Fibroblast of gingiva (primary cell): ENCODE measurements around the gene C2CD4A.

ENCODE experiments used
- DNase-seq: peaks from one replicate; pipeline ENCODE4 v3.0.0-alpha.2; 2011; ENCODE audit warnings: low read depth

The C2CD4A gene

GRCh38 chr15:62103431-62103830 is 36.7 kb downstream of the C2CD4A start:
- DNase-seq, result no peak

GRCh38 chr15:62104401-62104800 is 37.6 kb downstream of the C2CD4A start:
- DNase-seq, result no peak

- no peak for DNase-seq
Observed at GRCh38 chr15:62104846-62105245, 38.1 kb downstream of the C2CD4A start.

GRCh38 chr15:62105266-62105665 is 38.5 kb downstream of the C2CD4A start:
- no peak for DNase-seq

- DNase-seq, result no peak
Observed at GRCh38 chr15:62106096-62106495, 39.3 kb downstream of the C2CD4A start.

GRCh38 chr15:62107571-62108121 is 40.9 kb downstream of the C2CD4A start:
- DNase-seq, result no peak

- no peak for DNase-seq
Observed at GRCh38 chr15:62108411-62108810, 41.6 kb downstream of the C2CD4A start.

GRCh38 chr15:62109437-62109836 is 42.7 kb downstream of the C2CD4A start:
- DNase-seq, result peak; percentile 26

- DNase-seq, result peak; percentile 63
Observed at GRCh38 chr15:62109982-62110851, 43.4 kb downstream of the C2CD4A start.

GRCh38 chr15:62112081-62112480 is 45.3 kb downstream of the C2CD4A start:
- DNase-seq, result no peak

- peak; percentile 77 for DNase-seq
Observed at GRCh38 chr15:62112616-62113593, 46.1 kb downstream of the C2CD4A start.

- DNase-seq, result no peak
Observed at GRCh38 chr15:62115847-62116246, 49.1 kb downstream of the C2CD4A start.

GRCh38 chr15:62118520-62119226 is 51.9 kb downstream of the C2CD4A start:
- no peak for DNase-seq

GRCh38 chr15:62119227-62119864 is 52.6 kb downstream of the C2CD4A start:
- DNase-seq, result peak; percentile 89

- no peak for DNase-seq
Observed at GRCh38 chr15:62119874-62120273, 53.1 kb downstream of the C2CD4A start.
